ENCODE results near the gene SYNE1.

DNA sequence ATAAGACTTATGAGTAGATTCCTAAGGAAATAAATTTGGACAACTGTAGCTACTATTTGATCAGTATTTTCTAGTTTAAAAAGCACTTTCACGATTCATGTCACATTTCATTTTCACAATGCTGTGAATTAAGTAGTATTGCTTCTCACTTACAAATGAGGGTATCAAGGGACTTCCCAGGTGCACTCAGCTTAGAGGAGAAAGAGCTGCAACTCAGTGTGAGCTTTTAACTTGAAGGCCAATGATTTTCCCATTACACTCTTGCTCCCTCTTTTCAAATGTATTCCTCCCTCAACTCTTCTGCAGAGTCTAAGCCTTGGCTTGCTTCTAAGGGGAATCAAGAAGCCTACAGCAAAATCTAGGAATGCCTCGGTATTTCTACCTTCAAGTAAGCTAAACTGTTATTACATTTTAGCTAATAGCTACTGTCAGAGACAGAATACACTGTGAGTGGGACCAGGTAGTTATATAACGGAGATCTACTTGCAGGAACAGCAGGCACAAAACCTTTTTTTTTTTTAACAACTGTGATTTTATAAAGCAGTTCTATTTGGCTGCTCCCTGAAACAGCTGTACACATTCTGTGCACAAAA, 339.0 kb downstream of the SYNE1 start:
- TF ChIP-seq, protein P1, sequence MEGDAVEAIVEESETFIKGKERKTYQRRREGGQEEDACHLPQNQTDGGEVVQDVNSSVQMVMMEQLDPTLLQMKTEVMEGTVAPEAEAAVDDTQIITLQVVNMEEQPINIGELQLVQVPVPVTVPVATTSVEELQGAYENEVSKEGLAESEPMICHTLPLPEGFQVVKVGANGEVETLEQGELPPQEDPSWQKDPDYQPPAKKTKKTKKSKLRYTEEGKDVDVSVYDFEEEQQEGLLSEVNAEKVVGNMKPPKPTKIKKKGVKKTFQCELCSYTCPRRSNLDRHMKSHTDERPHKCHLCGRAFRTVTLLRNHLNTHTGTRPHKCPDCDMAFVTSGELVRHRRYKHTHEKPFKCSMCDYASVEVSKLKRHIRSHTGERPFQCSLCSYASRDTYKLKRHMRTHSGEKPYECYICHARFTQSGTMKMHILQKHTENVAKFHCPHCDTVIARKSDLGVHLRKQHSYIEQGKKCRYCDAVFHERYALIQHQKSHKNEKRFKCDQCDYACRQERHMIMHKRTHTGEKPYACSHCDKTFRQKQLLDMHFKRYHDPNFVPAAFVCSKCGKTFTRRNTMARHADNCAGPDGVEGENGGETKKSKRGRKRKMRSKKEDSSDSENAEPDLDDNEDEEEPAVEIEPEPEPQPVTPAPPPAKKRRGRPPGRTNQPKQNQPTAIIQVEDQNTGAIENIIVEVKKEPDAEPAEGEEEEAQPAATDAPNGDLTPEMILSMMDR (IDR thresholded peaks at IDR 0.05 in 8 of 11, conservative IDR thresholded peaks at IDR 0.05 in 3 of 11): no peak
- TF ChIP-seq POLR2AphosphoS5 (IDR thresholded peaks at IDR 0.05): no peak
